Fibroblast of lung (primary cell): Measurements from ENCODE around the gene FBRSL1.

Source experiments
- CTCF ChIP-seq, 2 donors: IDR thresholded peaks in 1 of 2; conservative IDR thresholded peaks in 1 of 2; 1 replicate in 1 of 2; 2 replicates in 1 of 2; pipeline ENCODE4 v1.5.1; 2011 to 2012; ENCODE audit warnings: low read length in 2 of 2, control low read depth in 1 of 2, inconsistent platforms in 1 of 2, low read depth in 1 of 2, mild to moderate bottlenecking in 1 of 2
- EZH2 ChIP-seq: IDR thresholded peaks from 2 replicates; pipeline ENCODE4 v1.5.1; 2012; ENCODE audit warnings: low read length, control low read depth, mild to moderate bottlenecking; ENCODE audit errors: missing control alignments

GRCh38 chr12:132518354-132518992 lies 28.5 kb downstream of the FBRSL1 start:
- TF ChIP-seq CTCF (conservative IDR thresholded peaks at IDR 0.05 in 1 of 2, IDR thresholded peaks at IDR 0.05 in 1 of 2; ENCODE audit: low read depth in 1 of 2, low read length in 2 of 2) (no peak), EZH2 (no peak)
